Transverse colon (tissue), 4 donors: ENCODE measurements around the gene ARF6. TPM values are rescaled to one million over a fixed set of nuclear protein-coding genes. Genes with fewer than 3 reads are reported as not detected.

ENCODE experiments used
- DNase-seq: peaks from one replicate; pipeline ENCODE4 v3.0.0-alpha.2; 2019
- H3K27ac ChIP-seq, 4 donors: fragments of 200-600 bp; sonication (generic); 2 replicates each; pipeline ENCODE4 v1.5.1; 2016 to 2018; ENCODE audit warnings: inconsistent platforms in 4 of 4
- H3K27me3 ChIP-seq: fragments of 200-600 bp; sonication (generic); 2 replicates; pipeline ENCODE4 v1.5.1; 2017; ENCODE audit warnings: inconsistent platforms
- H3K36me3 ChIP-seq, 4 donors: fragments of 200-600 bp; sonication (generic); 2 replicates each; pipeline ENCODE4 v1.5.1; 2017 to 2019; ENCODE audit warnings: inconsistent platforms in 4 of 4
- H3K4me1 ChIP-seq, 4 donors: fragments of 200-600 bp; sonication (generic); 2 replicates each; pipeline ENCODE4 v1.5.1; 2017 to 2020; ENCODE audit warnings: inconsistent platforms in 4 of 4
- H3K4me3 ChIP-seq, 4 donors: fragments of 200-600 bp; sonication (generic); 1 replicate in 1 of 4; 2 replicates in 3 of 4; pipeline versions ENCODE4 v1.5.1 to v1.6.1; 2017 to 2019; ENCODE audit warnings: inconsistent platforms in 4 of 4
- H3K9me3 ChIP-seq, 2 donors: fragments of 200-600 bp; sonication (generic); 2 replicates each; pipeline ENCODE4 v1.5.1; 2017 to 2019; ENCODE audit warnings: inconsistent platforms in 2 of 2
- CTCF ChIP-seq, 5 experiments: fragments of 200-600 bp in 3 of 5; fragments of 450-650 bp in 2 of 5; sonication (generic) in 3 of 5; IDR thresholded peaks; 1 replicate in 2 of 5; 2 replicates in 3 of 5; pipeline ENCODE4 v1.5.1; 2016 to 2017; ENCODE audit warnings: antibody characterized with exemption in 5 of 5, inconsistent platforms in 3 of 5, mild to moderate bottlenecking in 2 of 5, moderate library complexity in 1 of 5
- EP300 ChIP-seq: sonication (generic); formaldehyde crosslinking; IDR thresholded peaks from one replicate; pipeline ENCODE4 v1.6.1; 2017; ENCODE audit warnings: antibody characterized with exemption, low read depth
- POLR2A ChIP-seq: fragments of 450-650 bp; IDR thresholded peaks from one replicate; pipeline ENCODE4 v1.6.1; 2016; ENCODE audit warnings: antibody characterized with exemption, mild to moderate bottlenecking, moderate library complexity
- POLR2AphosphoS5 ChIP-seq, 3 donors: sonication (generic); formaldehyde crosslinking; IDR thresholded peaks; one replicate each; pipeline ENCODE4 v1.6.1; 2016; ENCODE audit warnings: antibody characterized with exemption in 3 of 3
- WGBS, 2 donors: methylation state at CpG; one replicate each; pipeline ENCODE4 v1.1.5; 2018; ENCODE audit warnings: low coverage in 1 of 2; 5-methylcytosine and 5-hydroxymethylcytosine counted together
- in situ Hi-C, 4 donors: fragments of 200-750 bp; cut with MboI; loops; one replicate each; pipeline versions ENCODE4 v1.15.0 to v1.15.1; 2017; ENCODE audit warnings: low sequenced_read_pairs in 3 of 4, low pct_ligation_motif_present in 1 of 4, low pct_unique_long_range_greater_than_20kb in 1 of 4
- intact Hi-C: fragments of 100-400 bp; cut with DNase I; formaldehyde crosslinking; loops from one replicate; pipeline ENCODE4 v1.15.1; 2023; ENCODE audit warnings: low total_unique reads
- total RNA-seq, 4 donors: library from RNA; depleted of rRNA; stranded (reverse); fragments of >200 nt; gene quantifications; one replicate each; pipeline ENCODE4 v1.1.0, GENCODE V29; 2016

ARF6 gene
- total RNA-seq, 4 donors from 2014 or later, result 70.3 to 120 (median 101) TPM

GRCh38 chr14:49930720-49931119, 37.8 kb downstream of the ARF6 start:
- Histone ChIP-seq H3K27ac (no peak overlapping the region), H3K27me3 (no peaks in the 10 kb centered on the region), H3K36me3 (no peaks in the 10 kb centered on the region), H3K4me3 (no peak overlapping the region), H3K9me3 (no peaks in the 10 kb centered on the region), H3K4me1 (no peaks in the 10 kb centered on the region)
- no peak for DNase-seq
- in situ Hi-C loops (no loop called here), intact Hi-C loops (no loop called here)
- TF ChIP-seq CTCF (IDR thresholded peaks at IDR 0.05), result no peak
- no peak for TF ChIP-seq POLR2AphosphoS5 (IDR thresholded peaks at IDR 0.05)
- TF ChIP-seq POLR2A, result no peak
- no peak for TF ChIP-seq EP300
- 95% methylated on average over 2 of the region's 2 CpGs; no CpG with 5 or more reads in 1 of the 2 donors for WGBS, 2 donors

- no peaks in the 10 kb centered on the region for H3K36me3 ChIP-seq
- TF ChIP-seq POLR2A, result no peak
- no peak for TF ChIP-seq CTCF (IDR thresholded peaks at IDR 0.05)
- no peak for TF ChIP-seq POLR2AphosphoS5 (IDR thresholded peaks at IDR 0.05)
- no peak for TF ChIP-seq EP300
- in situ Hi-C loops (no loop called here), intact Hi-C loops (no loop called here)
- 88 to 96% methylated on average over 3 of the region's 3 CpGs for WGBS, 2 donors
- H3K4me3 ChIP-seq, result no peak overlapping the region
- DNase-seq, result no peak
- H3K27ac ChIP-seq, result no peak overlapping the region
- H3K4me1 ChIP-seq, result no peaks in the 10 kb centered on the region
- no peaks in the 10 kb centered on the region for H3K9me3 ChIP-seq
- no peaks in the 10 kb centered on the region for H3K27me3 ChIP-seq
Observed at GRCh38 chr14:49931523-49931922, 38.6 kb downstream of the ARF6 start.

- H3K36me3 ChIP-seq, result no peaks in the 10 kb centered on the region
- H3K9me3 ChIP-seq, result no peaks in the 10 kb centered on the region
- H3K27ac ChIP-seq, result no peak overlapping the region
- TF ChIP-seq EP300 (no peak), POLR2A (no peak), POLR2AphosphoS5 (IDR thresholded peaks at IDR 0.05) (no peak), CTCF (IDR thresholded peaks at IDR 0.05) (no peak)
- DNase-seq, result no peak
- H3K4me3 ChIP-seq, result no peak overlapping the region
- no peaks in the 10 kb centered on the region for H3K27me3 ChIP-seq
- WGBS, 2 donors, result 91 to 92% methylated on average over 4 of the region's 4 CpGs
- in situ Hi-C loops (no loop called here), intact Hi-C loops (no loop called here)
- H3K4me1 ChIP-seq, result no peaks in the 10 kb centered on the region
Observed at GRCh38 chr14:49933128-49933527, 40.2 kb downstream of the ARF6 start.

DNA sequence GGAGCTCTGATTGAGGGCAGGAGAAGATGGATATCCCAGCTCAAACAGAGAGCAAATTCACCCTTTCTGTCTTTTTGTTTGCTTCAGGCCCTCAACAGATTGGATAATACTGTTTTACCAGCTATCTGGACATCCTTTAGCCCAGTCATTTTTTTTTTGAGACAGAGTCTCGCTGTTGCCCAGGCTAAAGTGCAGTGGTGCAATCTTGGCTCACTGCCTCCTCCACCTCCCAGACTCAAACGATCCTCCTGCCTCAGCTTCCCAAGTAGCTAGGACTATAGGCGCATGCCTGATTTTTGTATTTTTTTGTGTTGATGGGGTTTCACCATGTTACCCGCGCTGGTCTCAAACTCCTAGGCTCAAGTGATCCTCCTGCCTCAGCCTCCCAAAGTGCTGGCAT, 40.8 kb downstream of the ARF6 start:
- H3K36me3 ChIP-seq, result no peaks in the 10 kb centered on the region
- TF ChIP-seq CTCF (IDR thresholded peaks at IDR 0.05), result no peak
- no peak for TF ChIP-seq EP300
- no peak for TF ChIP-seq POLR2AphosphoS5 (IDR thresholded peaks at IDR 0.05)
- TF ChIP-seq POLR2A, result no peak
- no peaks in the 10 kb centered on the region for H3K4me1 ChIP-seq
- H3K27me3 ChIP-seq, result no peaks in the 10 kb centered on the region
- in situ Hi-C loops (no loop called here), intact Hi-C loops (no loop called here)
- no peak overlapping the region for H3K27ac ChIP-seq
- no peak overlapping the region for H3K4me3 ChIP-seq
- no peak for DNase-seq
- no peaks in the 10 kb centered on the region for H3K9me3 ChIP-seq
- WGBS, 2 donors, result 80 to 87% methylated on average over 5 of the region's 5 CpGs
